ENCODE results near the gene PDE1C. TPM values are rescaled to one million over a fixed set of nuclear protein-coding genes. Genes with fewer than 3 reads are reported as not detected.

PDE1C gene
- total RNA-seq, 6 experiments from 2014 or later, result 0.19 to 1.9 (median 1.2) TPM

DNA sequence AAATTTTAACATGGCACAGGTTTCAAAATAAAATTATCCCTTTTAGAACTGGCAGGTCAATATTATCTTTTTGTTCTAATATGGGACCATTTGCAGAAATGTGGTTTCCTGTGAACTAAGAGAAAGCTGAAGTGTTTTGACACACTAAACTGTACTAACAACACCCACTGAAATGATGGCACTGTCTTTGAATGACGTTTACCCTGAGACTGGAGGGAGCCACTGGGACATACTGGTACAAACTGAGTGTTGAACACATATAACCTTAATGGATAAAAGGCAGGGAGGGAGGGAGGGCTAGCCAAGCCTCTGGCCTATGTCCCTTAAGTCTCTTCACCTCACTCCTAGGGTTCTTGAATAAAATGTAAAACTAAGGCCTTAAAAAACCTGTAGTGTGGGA is 95.9 kb downstream of the PDE1C start:
- Mint-ChIP-seq H3K4me1 (ENCODE audit: low read depth) (no peaks in the 10 kb centered on the region), H3K27me3 (ENCODE audit: insufficient read depth) (peaks cover 5% of the 10 kb centered on the region; the same call in 1 of the 2 replicates), H3K4me3 (no peak overlapping the region), H3K36me3 (ENCODE audit: low read depth) (no peaks in the 10 kb centered on the region), H3K9me3 (peaks cover 31% of the 10 kb centered on the region), H3K27ac (no peak overlapping the region)
- TF ChIP-seq, protein P1, sequence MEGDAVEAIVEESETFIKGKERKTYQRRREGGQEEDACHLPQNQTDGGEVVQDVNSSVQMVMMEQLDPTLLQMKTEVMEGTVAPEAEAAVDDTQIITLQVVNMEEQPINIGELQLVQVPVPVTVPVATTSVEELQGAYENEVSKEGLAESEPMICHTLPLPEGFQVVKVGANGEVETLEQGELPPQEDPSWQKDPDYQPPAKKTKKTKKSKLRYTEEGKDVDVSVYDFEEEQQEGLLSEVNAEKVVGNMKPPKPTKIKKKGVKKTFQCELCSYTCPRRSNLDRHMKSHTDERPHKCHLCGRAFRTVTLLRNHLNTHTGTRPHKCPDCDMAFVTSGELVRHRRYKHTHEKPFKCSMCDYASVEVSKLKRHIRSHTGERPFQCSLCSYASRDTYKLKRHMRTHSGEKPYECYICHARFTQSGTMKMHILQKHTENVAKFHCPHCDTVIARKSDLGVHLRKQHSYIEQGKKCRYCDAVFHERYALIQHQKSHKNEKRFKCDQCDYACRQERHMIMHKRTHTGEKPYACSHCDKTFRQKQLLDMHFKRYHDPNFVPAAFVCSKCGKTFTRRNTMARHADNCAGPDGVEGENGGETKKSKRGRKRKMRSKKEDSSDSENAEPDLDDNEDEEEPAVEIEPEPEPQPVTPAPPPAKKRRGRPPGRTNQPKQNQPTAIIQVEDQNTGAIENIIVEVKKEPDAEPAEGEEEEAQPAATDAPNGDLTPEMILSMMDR (IDR thresholded peaks at IDR 0.05), result no peak
- no peak for DNase-seq

GRCh38 chr7:31971049-31971667 is 99.0 kb downstream of the PDE1C start:
- DNase-seq, result no peak
- Mint-ChIP-seq H3K4me3 (no peak overlapping the region), H3K27me3 (ENCODE audit: insufficient read depth) (peaks cover 5% of the 10 kb centered on the region; the same call in 1 of the 2 replicates), H3K27ac (no peak overlapping the region), H3K36me3 (ENCODE audit: low read depth) (no peaks in the 10 kb centered on the region), H3K9me3 (peaks cover 22% of the 10 kb centered on the region), H3K4me1 (ENCODE audit: low read depth) (no peaks in the 10 kb centered on the region)
- TF ChIP-seq, protein P1 (IDR thresholded peaks at IDR 0.05), result no peak

- H3K4me3 Mint-ChIP-seq, result no peak overlapping the region
- peaks cover 18% of the 10 kb centered on the region for H3K9me3 Mint-ChIP-seq
- TF ChIP-seq, protein P1 (IDR thresholded peaks at IDR 0.05), result no peak
- no peaks in the 10 kb centered on the region for H3K36me3 Mint-ChIP-seq (ENCODE audit: low read depth)
- no peak for DNase-seq
- H3K27ac Mint-ChIP-seq, result no peak overlapping the region
- H3K27me3 Mint-ChIP-seq (ENCODE audit: insufficient read depth), result peaks cover 5% of the 10 kb centered on the region; the same call in 1 of the 2 replicates
- no peaks in the 10 kb centered on the region for H3K4me1 Mint-ChIP-seq (ENCODE audit: low read depth)
Observed at GRCh38 chr7:31970501-31970900, 99.7 kb downstream of the PDE1C start.

DNA sequence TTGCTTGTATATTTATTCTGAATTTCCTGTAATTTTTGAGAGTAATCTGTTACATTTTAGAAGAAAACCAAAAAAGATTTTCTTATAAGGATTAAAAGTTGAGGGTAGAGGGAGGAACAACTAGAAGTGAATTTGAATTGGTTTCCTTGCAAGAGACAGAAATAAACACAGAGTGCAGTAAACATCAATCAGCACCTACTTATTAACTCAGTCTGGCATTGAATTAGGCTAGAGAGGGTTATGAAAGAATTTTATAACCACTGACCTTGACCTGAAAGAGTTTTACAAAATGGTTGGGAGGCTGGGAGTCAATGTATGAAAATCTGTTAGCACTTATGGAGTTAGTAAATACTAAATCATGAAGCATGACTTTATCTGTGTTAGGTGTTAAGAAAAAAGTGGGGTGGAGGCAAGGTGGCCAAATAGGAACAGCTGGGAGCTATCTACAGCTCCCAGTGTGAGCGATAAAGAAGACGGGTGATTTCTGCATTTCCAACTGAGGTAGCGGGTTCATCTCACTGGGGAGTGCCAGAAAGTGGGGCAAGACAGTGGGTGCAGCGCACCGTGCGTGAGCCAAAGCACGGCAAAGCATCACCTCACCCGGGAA is 106.5 kb downstream of the PDE1C start:
- DNase-seq, result no peak
- TF ChIP-seq, protein P1 (IDR thresholded peaks at IDR 0.05), result no peak
- Mint-ChIP-seq H3K4me1 (ENCODE audit: low read depth) (no peaks in the 10 kb centered on the region), H3K4me3 (no peak overlapping the region), H3K9me3 (peaks cover 30% of the 10 kb centered on the region), H3K27me3 (ENCODE audit: insufficient read depth) (no peaks in the 10 kb centered on the region), H3K36me3 (ENCODE audit: low read depth) (peaks cover 6% of the 10 kb centered on the region; the same call in 1 of the 2 replicates), H3K27ac (no peak overlapping the region)

- H3K4me1 Mint-ChIP-seq (ENCODE audit: low read depth), result no peaks in the 10 kb centered on the region
- TF ChIP-seq, protein P1 (IDR thresholded peaks at IDR 0.05), result no peak
Observed at GRCh38 chr7:31962246-31962645, 108.0 kb downstream of the PDE1C start.

More at GRCh38 chr7:31962246-31962645, 108.0 kb downstream of the PDE1C start:
- H3K27me3 Mint-ChIP-seq (ENCODE audit: insufficient read depth), result no peaks in the 10 kb centered on the region
- H3K9me3 Mint-ChIP-seq, result peaks cover 35% of the 10 kb centered on the region
- no peak overlapping the region for H3K27ac Mint-ChIP-seq
- DNase-seq, result no peak
- peaks cover 6% of the 10 kb centered on the region; the same call in 1 of the 2 replicates for H3K36me3 Mint-ChIP-seq (ENCODE audit: low read depth)
- no peak overlapping the region for H3K4me3 Mint-ChIP-seq
